Nephron progenitor cell (in vitro differentiated cells): ENCODE results near the gene HES7.

ENCODE experiments used
- DNase-seq: peaks from one replicate; pipeline ENCODE4 v3.0.0; 2021
- H3K27ac Mint-ChIP-seq: 2 replicates; pipeline ENCODE4 v1.8.0; 2021; ENCODE audit warnings: mild to moderate bottlenecking, moderate library complexity, mixed read lengths
- H3K27me3 Mint-ChIP-seq: 2 replicates; pipeline ENCODE4 v1.8.0; 2021; ENCODE audit warnings: mild to moderate bottlenecking, low read depth, mixed read lengths; ENCODE audit not compliant: poor library complexity
- H3K36me3 Mint-ChIP-seq: 2 replicates; pipeline ENCODE4 v1.8.0; 2021; ENCODE audit warnings: low read depth, mixed read lengths
- H3K4me1 Mint-ChIP-seq: 2 replicates; pipeline ENCODE4 v1.8.0; 2021; ENCODE audit warnings: mixed read lengths
- H3K4me3 Mint-ChIP-seq: 2 replicates; pipeline ENCODE4 v1.8.0; 2021; ENCODE audit warnings: mild to moderate bottlenecking, moderate library complexity, mixed read lengths
- H3K9me3 Mint-ChIP-seq: 2 replicates; pipeline ENCODE4 v1.8.0; 2021; ENCODE audit warnings: mild to moderate bottlenecking, moderate library complexity, mixed read lengths
- TF ChIP-seq, protein P1 (sequence below): fragments of 200-600 bp; sonication (generic); IDR thresholded peaks from 2 replicates; pipeline ENCODE4 v1.5.0; 2021; ENCODE audit warnings: antibody characterized with exemption

HES7 gene

DNA sequence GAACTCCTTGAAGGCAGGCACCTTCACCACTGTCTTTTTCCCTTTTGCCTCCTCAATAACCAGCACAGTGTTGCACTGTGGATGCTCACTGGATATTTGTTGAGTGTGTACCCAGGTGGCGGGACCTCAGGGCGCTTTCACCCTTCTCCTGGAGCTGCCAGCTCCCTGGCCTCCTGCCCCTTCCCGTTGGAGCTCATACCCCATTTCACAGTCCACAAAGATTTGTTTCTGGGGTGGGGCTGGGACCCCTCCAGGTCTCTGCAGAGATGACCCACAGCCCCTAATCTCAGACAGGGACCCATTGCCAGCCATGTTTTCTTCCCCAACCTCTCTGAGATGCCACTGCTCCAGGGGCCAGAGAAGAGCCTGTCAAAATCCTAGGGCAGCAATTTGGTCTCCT is 48.8 kb downstream of the HES7 start:
- Mint-ChIP-seq H3K4me3 (no peak overlapping the region), H3K27me3 (peaks cover 100% of the 10 kb centered on the region), H3K27ac (no peak overlapping the region), H3K9me3 (peaks cover 3% of the 10 kb centered on the region), H3K4me1 (peaks cover 28% of the 10 kb centered on the region), H3K36me3 (no peaks in the 10 kb centered on the region)
- TF ChIP-seq, protein P1, sequence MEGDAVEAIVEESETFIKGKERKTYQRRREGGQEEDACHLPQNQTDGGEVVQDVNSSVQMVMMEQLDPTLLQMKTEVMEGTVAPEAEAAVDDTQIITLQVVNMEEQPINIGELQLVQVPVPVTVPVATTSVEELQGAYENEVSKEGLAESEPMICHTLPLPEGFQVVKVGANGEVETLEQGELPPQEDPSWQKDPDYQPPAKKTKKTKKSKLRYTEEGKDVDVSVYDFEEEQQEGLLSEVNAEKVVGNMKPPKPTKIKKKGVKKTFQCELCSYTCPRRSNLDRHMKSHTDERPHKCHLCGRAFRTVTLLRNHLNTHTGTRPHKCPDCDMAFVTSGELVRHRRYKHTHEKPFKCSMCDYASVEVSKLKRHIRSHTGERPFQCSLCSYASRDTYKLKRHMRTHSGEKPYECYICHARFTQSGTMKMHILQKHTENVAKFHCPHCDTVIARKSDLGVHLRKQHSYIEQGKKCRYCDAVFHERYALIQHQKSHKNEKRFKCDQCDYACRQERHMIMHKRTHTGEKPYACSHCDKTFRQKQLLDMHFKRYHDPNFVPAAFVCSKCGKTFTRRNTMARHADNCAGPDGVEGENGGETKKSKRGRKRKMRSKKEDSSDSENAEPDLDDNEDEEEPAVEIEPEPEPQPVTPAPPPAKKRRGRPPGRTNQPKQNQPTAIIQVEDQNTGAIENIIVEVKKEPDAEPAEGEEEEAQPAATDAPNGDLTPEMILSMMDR = no peak
- DNase-seq = no peak

DNA sequence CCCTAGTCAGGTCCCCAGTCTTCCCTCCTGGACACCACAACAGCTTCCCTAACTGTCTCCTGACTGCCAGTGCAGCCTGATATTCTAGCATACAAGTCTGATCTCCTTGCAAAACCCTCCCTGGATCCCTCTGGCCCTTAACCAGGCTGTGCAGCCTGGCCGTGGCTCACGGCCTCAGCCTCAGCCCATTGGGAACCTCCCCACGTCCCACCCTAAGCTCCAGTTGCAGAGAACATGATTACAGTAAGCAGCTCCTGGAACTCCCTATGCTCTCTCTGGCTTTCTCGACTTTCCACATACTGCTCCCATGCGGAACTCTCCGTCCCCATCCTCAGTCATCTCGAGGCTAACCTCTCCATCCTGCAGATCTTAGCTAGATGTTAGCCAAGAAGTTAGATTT is 49.4 kb downstream of the HES7 start:
- Mint-ChIP-seq H3K27ac (no peak overlapping the region), H3K9me3 (peaks cover 3% of the 10 kb centered on the region), H3K36me3 (no peaks in the 10 kb centered on the region), H3K4me3 (peak overlapping the region; percentile 78), H3K27me3 (peaks cover 100% of the 10 kb centered on the region), H3K4me1 (peaks cover 28% of the 10 kb centered on the region)
- TF ChIP-seq, protein P1 = no peak
- no peak for DNase-seq

DNA sequence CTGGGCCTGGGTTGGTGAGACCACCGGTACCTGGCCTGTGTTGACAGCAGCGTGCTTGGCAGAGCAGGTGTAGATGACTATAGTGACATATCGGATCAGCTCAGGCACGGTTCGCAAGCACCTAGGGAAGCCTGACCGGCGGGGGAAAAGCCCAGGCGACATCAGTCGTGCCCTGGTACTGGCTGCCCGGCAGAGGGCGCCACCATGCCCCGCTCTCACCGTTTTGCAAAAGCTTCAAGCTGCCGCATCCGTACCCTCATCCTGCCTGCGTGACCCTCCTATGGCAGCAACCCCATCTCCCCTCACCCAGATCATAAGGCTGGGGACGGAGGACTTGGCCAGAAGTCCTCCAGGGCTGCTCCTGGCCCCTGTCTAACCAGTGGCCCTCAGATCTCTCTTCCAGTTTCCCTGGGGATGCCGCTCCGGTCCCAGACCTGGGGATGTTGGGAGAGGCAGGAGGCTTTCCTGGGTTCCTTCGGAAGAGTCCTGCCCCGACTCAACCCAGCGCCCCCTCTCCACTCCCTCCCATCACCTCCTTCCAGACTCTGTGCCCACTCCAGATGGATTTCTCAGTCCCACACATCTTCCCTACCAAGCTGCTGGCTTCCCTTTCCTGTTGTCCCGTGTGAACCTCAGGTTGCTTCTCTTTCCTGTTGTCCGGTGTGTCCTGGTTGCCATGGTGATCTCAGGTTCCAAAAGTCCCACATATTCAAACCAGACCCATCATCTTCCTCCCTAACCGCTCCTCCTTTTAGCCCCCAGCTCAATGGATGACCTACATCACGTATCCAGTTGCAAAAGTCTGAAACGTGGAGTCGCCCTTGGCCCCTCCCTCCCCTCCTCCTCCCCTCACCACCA is 50.0 kb downstream of the HES7 start:
- H3K27me3 Mint-ChIP-seq = peaks cover 100% of the 10 kb centered on the region
- TF ChIP-seq, protein P1 = peak; percentile 84
- peak overlapping the region; percentile 78 for H3K4me3 Mint-ChIP-seq
- no peak overlapping the region for H3K27ac Mint-ChIP-seq
- peak; percentile 89 for DNase-seq
- H3K36me3 Mint-ChIP-seq = no peaks in the 10 kb centered on the region
- H3K4me1 Mint-ChIP-seq = peaks cover 28% of the 10 kb centered on the region
- peaks cover 3% of the 10 kb centered on the region for H3K9me3 Mint-ChIP-seq

DNA sequence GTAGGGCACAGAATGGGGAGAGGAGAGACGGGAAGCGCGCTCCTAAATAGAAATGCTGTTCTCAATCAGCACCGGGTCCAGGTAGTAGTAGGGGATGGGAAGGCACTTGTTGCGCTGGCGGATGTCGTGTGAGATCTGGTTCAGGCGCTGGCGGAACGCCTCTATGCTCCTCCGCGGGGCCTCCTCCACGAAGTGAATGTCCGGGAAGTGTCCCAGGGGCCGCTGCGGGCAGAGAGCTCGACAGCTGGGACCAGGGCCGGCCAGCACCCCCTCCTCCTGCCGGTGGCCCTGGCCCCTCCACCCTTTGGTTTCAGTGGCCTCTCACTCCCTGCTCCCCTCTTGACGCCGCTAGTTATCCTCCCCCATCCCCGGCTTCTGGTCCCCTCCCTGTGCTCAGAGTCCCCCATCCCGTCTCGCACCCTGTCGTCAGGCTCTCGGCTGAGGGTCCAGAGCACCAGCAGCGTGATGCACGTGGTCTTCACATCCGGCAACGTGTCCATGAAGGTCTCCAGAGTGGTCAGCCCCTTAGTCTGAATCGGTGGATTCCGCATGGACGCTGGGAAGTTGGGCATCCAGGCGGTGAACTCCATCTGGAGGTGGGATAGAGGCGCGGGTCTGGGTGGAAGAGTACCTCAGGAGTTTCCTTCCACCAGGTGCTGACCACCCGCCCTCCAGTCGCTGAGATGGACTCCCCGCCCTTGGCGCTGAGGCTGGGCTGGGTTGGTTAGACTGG is 51.0 kb downstream of the HES7 start:
- Mint-ChIP-seq H3K27ac (no peak overlapping the region), H3K4me3 (peak overlapping the region; percentile 78), H3K9me3 (peaks cover 3% of the 10 kb centered on the region), H3K4me1 (peaks cover 28% of the 10 kb centered on the region), H3K27me3 (peaks cover 100% of the 10 kb centered on the region), H3K36me3 (no peaks in the 10 kb centered on the region)
- peak; percentile 33 for DNase-seq
- TF ChIP-seq, protein P1 = no peak

- no peak overlapping the region for H3K27ac Mint-ChIP-seq
- TF ChIP-seq, protein P1 = no peak
- DNase-seq = peak; percentile 28
- H3K27me3 Mint-ChIP-seq = peaks cover 100% of the 10 kb centered on the region
- no peaks in the 10 kb centered on the region for H3K36me3 Mint-ChIP-seq
- H3K4me1 Mint-ChIP-seq = peaks cover 28% of the 10 kb centered on the region
- H3K4me3 Mint-ChIP-seq = peak overlapping the region; percentile 71
- no peaks in the 10 kb centered on the region for H3K9me3 Mint-ChIP-seq
Measured at GRCh38 chr17:8072341-8072728, 51.6 kb downstream of the HES7 start.
